GM18508 (cell line): ENCODE measurements around the gene ARID1A.

Experiments
- ATAC-seq: cut with Tn5 transposase; IDR thresholded peaks from one replicate; pipeline ENCODE4 v1.9.1; 2021; ENCODE audit warnings: moderate number of reproducible peaks; ENCODE audit not compliant: insufficient read depth, unreplicated experiment

Gene ARID1A

DNA sequence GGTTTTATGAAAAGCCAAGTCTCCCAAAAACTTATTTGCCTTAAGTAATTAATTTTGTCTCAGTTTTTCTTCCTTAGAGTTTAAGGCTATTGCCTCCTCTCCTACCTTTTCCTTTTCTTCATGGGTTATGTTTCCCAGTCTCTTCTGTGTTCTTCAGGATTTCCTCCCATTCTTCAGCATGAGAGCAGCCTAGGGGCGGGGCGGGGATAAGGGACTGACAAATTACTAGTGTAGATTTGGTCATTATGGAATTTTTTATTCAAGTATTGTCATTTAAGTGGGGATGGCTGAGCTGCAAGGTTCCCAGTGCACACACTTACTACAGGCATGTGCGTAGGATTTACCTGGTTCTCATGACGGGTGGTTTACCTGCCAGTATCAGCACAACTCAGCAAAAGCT is 56.7 kb downstream of the ARID1A start:
- ATAC-seq, result no peak

DNA sequence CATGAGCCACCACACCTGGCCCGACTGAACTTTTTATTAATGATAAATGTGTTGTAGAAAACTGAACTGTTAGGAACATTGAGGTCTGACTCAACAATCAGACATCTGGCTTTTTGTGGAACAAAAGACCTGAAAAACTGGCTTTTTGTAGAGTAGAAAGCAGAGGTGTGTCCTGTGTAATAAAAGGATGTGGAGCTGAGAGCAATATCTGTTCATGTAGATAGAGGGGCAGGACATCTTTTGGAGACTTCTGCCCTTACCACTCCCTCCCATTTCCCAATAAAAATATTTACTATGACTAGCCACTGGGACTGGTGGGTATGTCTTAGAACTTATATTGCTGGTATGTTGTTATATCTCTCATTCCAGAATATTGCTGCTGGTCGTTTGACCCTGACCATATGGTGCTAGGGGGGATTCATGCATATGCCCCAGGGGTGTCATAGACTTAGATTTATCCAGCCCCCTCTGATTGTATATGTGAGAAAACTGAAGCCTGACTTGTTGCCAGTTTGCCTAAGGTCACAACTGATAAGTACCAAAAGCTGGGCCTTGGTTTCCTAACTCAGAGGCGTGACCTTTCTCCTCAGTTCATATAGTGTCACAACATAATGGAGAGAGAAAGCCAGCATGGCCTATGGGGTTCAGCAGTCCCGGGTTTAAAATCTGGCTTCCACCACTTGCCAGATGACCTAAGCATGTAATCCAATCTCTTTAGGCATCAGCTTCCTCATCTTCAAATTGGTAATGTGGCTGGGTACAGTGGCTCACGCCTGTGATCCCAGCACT is 58.5 kb downstream of the ARID1A start:
- no peak for ATAC-seq

DNA sequence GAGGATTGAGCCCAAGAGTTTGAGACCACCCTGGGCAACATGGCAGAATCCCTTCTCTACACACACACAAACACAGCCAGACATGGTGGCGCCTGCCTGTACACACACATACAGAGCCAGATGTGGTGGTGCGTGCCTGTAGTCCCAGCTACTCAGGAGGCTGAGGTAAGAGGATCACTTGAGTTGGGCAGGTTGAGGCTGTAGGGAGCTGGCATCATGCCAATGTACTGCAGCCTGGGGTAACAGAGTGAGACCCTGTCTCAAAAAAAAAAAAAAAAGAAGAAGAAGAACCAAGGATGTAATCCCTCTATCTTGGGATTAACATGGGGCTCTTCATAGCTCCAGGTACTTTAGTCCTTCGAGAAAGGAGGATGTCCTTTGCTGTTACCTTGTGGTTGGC is 62.5 kb downstream of the ARID1A start:
- no peak for ATAC-seq

DNA sequence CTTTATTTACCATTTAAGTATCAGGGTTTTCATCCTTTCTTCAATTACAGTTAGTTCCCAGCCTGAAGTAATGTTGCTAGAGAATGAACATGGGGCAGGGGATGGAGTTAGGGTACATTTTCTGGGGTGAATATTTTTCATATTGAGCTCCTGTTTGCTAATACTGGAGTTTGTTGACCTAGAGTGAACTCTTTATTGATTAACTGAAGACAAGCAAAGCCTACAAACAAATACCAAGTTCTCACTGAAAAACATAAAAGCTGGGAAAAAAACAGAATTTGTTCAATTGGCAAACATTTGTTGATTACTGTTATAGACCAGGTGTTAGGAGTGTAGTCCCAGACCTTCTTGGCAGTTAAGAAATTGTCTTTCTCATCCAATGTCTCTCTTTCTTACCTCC is 63.7 kb downstream of the ARID1A start:
- no peak for ATAC-seq

DNA sequence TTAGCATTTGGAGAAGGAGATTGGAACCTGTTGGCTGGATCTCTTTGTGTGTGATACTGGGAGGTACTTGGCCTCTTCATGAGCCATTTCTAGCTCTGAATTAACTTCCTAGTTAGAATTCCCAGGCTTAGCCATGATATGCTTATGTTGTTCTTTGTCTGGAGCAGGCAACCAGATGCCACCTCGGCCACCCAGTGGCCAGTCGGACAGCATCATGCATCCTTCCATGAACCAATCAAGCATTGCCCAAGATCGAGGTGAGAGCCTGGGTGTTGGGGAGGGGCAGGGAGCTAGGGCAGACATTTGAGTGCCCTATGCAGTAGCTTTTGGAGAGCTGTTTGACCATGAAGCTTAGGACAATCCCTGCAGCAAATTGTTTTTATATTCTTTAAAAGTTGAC is 65.4 kb downstream of the ARID1A start:
- ATAC-seq, result no peak

DNA sequence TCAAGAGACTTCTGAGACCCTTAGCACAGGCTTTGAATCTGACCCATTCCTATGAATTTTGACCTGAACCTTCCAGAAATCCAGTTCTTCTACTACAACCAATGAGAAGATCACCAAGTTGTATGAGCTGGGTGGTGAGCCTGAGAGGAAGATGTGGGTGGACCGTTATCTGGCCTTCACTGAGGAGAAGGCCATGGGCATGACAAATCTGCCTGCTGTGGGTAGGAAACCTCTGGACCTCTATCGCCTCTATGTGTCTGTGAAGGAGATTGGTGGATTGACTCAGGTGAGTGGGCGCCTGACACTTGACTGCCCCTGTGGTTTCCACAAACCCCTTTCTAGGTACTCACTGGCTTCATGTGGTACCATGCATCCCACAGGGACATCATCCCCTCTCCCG is 71.9 kb downstream of the ARID1A start:
- ATAC-seq, result no peak

DNA sequence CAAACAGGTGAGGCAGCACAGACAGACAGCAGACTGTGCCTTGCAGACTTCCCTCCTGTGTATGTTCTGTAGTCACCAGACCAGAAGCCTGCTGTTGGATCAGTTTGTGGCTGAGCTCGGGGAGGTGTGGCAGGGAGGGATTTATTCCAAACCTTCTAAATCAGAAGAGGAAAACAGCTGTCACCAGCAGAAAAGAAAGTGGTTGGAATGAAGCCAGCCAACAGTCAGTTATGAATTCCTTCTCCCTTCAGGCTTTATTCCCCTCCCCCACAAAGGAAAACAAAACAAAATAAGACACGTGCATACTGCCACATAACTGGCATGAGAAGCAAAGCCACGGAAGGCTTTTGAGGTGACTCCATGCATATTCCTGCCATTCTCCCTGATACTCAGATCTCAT is 72.9 kb downstream of the ARID1A start:
- no peak for ATAC-seq

DNA sequence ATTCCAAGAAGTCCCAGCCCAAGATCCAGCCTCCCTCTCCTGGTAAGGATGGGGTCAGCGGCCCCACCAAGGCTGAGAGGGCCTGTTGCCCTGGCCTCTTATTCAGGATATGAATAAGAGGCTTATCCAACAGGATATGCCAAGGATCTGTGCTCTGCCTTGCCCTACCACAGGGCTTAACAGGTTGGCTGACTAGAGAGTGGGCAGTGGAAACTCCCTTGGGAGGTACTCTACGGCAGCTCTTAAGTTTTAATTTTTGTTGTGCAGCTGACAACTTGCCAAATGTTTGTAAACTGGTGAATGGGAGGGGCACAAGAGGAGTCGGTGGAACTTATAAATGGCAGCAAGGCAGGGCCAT is 75.4 kb downstream of the ARID1A start:
- ATAC-seq, result no peak

DNA sequence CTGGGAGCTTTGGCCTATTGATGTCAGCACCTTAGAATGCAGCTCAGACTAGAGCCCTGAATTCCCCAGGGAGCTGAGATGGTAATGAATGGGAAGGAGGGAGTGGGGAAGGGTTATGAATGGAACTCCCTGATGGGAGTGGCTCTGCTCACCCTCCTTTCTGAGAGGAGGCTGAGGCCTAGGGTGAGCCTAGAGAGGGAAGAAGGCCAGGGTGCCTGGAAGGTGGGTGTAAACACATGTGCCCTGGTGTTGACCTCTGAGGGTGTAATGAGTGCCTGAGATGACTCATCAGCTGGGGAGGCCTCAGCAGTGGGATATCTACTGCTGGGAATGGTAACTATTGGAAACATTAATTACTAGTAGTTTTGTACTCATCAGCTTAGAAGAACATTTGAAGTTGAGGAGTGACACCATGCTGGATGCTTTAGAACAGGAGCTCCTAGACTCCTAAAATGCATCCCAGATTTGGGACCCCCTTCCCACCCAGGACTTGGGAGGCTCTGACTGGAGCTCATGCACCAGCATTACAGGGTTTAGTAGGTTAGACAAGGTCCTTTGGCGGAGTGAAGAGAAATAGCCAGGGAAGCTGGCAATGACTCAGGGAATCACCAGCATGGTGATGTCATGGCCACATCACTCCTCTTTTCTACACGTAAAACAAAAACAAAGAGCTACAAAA is 76.0 kb downstream of the ARID1A start:
- ATAC-seq, result no peak

DNA sequence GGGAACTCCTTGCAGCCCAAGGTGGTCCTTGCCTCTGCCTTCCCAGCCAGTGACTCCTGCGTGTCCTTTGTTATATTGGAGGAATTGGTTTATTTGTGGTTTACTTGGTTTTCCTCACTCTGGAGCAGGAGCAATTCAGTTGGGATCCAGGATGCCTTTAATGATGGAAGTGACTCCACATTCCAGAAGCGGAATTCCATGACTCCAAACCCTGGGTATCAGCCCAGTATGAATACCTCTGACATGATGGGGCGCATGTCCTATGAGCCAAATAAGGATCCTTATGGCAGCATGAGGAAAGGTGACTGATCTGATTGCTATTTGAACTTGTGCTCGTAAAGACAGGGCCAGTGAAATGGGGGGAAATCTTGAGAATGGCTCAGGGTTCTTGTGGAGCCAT is 76.9 kb downstream of the ARID1A start:
- no peak for ATAC-seq

DNA sequence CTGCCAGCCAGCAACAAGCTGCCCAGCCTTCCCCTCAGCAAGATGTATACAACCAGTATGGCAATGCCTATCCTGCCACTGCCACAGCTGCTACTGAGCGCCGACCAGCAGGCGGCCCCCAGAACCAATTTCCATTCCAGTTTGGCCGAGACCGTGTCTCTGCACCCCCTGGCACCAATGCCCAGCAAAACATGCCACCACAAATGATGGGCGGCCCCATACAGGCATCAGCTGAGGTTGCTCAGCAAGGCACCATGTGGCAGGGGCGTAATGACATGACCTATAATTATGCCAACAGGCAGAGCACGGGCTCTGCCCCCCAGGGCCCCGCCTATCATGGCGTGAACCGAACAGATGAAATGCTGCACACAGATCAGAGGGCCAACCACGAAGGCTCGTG is 78.6 kb downstream of the ARID1A start:
- ATAC-seq, result no peak

DNA sequence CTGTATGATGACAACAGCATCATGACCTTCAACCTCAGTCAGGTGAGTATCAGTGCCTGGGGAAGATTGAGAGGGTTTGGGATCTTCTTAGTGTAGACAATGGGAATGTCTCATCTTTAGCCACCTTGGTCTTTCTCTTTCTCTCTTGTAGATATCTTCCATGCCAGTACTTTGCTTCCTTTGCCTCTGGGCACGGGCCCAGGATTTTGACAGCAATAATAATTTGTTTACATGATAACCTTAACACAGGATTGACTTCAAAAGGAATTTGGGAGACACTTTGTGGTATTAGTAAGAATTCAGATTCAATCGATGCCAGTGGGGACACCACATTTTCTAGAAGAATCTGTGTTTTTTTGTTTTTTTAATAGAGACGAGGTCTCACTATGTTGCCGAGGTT is 79.9 kb downstream of the ARID1A start:
- ATAC-seq, result no peak

DNA sequence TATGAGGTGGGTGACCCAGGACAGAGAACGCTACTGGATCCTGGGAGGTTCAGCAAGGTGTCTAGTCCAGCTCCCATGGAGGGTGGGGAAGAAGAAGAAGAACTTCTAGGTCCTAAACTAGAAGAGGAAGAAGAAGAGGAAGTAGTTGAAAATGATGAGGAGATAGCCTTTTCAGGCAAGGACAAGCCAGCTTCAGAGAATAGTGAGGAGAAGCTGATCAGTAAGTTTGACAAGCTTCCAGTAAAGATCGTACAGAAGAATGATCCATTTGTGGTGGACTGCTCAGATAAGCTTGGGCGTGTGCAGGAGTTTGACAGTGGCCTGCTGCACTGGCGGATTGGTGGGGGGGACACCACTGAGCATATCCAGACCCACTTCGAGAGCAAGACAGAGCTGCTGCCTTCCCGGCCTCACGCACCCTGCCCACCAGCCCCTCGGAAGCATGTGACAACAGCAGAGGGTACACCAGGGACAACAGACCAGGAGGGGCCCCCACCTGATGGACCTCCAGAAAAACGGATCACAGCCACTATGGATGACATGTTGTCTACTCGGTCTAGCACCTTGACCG is 83.4 kb downstream of the ARID1A start:
- no peak for ATAC-seq

DNA sequence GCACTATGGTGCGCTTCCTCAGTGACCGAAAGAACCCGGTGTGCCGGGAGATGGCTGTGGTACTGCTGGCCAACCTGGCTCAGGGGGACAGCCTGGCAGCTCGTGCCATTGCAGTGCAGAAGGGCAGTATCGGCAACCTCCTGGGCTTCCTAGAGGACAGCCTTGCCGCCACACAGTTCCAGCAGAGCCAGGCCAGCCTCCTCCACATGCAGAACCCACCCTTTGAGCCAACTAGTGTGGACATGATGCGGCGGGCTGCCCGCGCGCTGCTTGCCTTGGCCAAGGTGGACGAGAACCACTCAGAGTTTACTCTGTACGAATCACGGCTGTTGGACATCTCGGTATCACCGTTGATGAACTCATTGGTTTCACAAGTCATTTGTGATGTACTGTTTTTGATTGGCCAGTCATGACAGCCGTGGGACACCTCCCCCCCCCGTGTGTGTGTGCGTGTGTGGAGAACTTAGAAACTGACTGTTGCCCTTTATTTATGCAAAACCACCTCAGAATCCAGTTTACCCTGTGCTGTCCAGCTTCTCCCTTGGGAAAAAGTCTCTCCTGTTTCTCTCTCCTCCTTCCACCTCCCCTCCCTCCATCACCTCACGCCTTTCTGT is 84.6 kb downstream of the ARID1A start:
- ATAC-seq, result no peak

DNA sequence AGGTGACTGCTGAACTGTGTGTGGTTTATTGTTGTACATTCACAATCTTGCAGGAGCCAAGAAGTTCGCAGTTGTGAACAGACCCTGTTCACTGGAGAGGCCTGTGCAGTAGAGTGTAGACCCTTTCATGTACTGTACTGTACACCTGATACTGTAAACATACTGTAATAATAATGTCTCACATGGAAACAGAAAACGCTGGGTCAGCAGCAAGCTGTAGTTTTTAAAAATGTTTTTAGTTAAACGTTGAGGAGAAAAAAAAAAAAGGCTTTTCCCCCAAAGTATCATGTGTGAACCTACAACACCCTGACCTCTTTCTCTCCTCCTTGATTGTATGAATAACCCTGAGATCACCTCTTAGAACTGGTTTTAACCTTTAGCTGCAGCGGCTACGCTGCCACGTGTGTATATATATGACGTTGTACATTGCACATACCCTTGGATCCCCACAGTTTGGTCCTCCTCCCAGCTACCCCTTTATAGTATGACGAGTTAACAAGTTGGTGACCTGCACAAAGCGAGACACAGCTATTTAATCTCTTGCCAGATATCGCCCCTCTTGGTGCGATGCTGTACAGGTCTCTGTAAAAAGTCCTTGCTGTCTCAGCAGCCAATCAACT is 85.5 kb downstream of the ARID1A start:
- no peak for ATAC-seq

DNA sequence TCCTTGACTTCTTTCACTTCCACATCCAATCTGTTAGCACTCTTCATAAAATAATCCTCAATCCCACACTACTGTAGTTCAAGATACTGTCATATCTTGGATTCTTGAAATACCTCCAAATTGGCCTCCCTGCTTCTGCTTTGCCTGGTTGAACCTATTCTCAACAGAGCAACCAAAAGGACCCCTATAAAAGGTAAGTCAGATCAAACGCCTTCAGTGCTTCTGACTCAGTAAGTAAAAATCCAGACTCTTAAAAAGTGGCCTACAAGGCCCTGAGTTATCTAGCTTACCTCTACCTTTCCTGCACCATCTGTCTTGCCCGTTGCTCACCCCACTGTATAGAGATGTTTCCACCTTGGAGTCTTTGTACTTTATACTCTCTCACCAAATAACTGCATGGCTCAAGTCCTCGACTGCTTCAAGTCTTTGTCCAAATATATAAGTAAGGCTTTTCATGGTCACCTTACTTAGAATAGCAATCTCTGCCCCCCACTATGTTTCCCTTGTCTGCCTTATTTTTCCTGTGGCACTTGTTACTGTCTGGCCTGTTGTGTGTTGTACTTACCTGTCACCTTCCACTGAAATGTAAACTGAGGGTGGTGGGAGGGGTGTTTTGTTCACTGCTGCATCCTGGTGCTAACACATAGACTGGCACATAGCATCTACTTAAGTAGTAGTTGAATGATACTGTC is 86.9 kb downstream of the ARID1A start:
- ATAC-seq, result no peak

DNA sequence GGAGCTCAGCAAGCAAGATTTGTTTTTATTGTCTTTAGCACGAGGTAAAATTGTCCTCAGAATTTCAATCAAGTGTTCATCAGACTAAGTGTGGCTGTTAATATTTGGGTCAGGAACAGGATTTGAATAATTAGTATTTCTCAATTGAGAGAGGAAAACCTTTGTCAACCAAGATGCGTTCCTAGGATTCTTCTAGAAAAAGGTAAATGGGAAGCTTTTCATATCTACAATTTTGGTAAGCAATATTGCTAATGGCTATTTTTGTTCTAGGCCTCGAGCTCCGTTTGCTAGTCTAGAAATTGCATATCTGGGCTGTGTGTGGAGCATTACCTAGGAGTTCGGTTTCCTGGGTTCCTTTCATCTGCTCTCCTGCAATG is 87.8 kb downstream of the ARID1A start:
- no peak for ATAC-seq

DNA sequence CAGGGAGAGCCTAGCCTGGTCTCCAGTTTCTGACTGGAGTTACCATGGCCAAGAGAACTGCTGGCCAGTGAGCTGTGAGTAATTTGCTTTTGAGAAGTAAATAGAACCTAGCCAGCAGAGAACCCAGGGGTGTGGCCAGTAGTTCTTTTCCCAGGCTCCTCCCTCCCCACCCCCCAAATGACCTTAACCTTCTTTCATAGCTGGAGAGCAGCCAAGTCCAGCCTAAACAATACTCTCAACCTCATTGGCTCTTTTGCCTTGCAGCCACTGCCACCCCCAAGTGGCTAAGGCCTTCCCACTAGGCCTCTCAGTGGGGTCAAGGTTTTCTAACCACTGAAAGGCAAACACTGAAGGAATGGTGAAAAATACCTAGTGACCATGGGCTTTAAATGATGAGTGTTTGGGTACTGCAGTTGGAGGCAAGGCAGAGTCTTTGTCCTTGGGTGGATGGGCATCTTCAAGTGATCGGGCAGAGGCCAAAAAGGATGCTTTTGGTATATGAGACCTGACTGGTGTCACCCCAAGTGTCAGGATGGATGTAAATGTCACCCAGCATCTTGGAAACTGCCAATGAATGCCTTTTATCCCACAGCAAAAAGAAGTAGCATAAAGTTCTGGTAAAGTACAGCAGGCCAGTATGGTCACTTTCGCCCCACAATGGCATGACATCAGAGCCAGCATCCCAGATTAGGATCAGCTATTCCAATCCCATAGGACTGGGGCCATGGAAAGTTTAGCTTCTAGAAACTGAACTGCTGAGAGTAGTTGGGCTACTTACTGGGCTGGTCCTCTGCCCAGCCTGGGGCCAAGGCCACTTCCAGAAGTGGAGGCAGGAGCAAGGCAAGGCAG is 88.4 kb downstream of the ARID1A start:
- ATAC-seq, result no peak

DNA sequence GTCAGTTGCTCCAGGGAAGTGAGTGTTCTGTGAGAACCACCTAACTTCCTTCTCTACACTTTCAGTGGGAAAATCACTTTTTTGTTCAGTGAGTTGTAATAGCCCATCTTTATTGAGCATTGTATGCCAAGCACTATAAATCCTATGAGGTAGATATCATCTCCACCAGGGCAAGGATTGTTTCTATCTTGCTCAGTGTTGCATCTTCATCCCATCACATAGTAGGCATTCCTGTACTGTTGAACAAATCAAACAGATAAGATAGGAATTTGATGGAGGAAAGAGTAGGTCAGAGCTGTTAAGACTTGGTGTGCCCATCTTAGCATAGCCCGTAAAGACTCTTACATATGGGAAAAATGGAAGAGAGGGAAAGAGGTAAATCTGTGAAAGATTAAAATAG is 89.1 kb downstream of the ARID1A start:
- no peak for ATAC-seq
